DND-41 (cell line): Measurements from ENCODE around the gene CDH23.

Experiments
- ATAC-seq: fragments of 200-7000 bp; cut with Tn5 transposase; 3 replicates; pipeline ENCODE4 v1.9.1; 2021; ENCODE audit warnings: low read depth; ENCODE audit not compliant: insufficient read depth
- DNase-seq: peaks from one replicate; pipeline ENCODE4 v3.0.0-alpha.2; 2020
- H2AFZ ChIP-seq: 2 replicates; pipeline ENCODE4 v1.6.0; 2012; ENCODE audit warnings: low read depth, low read length
- H3K27ac ChIP-seq: 2 replicates; pipeline ENCODE4 v1.5.1; 2012; ENCODE audit warnings: low read length, inconsistent platforms
- H3K27me3 ChIP-seq: fragments of 200-600 bp; sonication (generic); 2 replicates; pipeline ENCODE4 v1.6.0; 2012; ENCODE audit warnings: low read length, mild to moderate bottlenecking, inconsistent platforms; ENCODE audit not compliant: insufficient read depth, poor library complexity
- H3K36me3 ChIP-seq: 2 replicates; pipeline ENCODE4 v1.5.1; 2012; ENCODE audit warnings: low read length, inconsistent platforms; ENCODE audit not compliant: insufficient read depth
- H3K4me1 ChIP-seq: 2 replicates; pipeline ENCODE4 v1.5.1; 2012; ENCODE audit warnings: mild to moderate bottlenecking, low read length; ENCODE audit not compliant: insufficient read depth
- H3K4me2 ChIP-seq: 2 replicates; pipeline ENCODE4 v1.6.0; 2012; ENCODE audit warnings: mild to moderate bottlenecking, moderate library complexity, low read length, inconsistent platforms; ENCODE audit not compliant: insufficient read depth
- H3K4me3 ChIP-seq, 2 experiments: fragments of 200-600 bp in 1 of 2; shearing (Covaris generic) in 1 of 2; 2 replicates each; pipeline ENCODE4 v1.5.1; 2012 to 2016; ENCODE audit warnings: inconsistent platforms in 2 of 2, low read length in 2 of 2, mild to moderate bottlenecking in 2 of 2, low read depth in 1 of 2, moderate library complexity in 1 of 2
- H3K79me2 ChIP-seq: 2 replicates; pipeline ENCODE4 v1.6.0; 2012; ENCODE audit warnings: low read length, inconsistent platforms; ENCODE audit not compliant: insufficient read depth
- H3K9ac ChIP-seq: 2 replicates; pipeline ENCODE4 v1.6.0; 2012; ENCODE audit warnings: low read depth, mild to moderate bottlenecking, inconsistent platforms, low read length, moderate library complexity
- H3K9me3 ChIP-seq: 2 replicates; pipeline ENCODE4 v1.5.1; 2012; ENCODE audit warnings: low read length, moderate library complexity, mild to moderate bottlenecking, inconsistent platforms; ENCODE audit not compliant: insufficient read depth, severe bottlenecking
- H4K20me1 ChIP-seq: 2 replicates; pipeline ENCODE4 v1.6.0; 2012; ENCODE audit warnings: low read length; ENCODE audit not compliant: insufficient read depth
- EZH2 ChIP-seq: IDR thresholded peaks from 3 replicates; pipeline ENCODE4 v1.6.1; 2012; ENCODE audit warnings: borderline replicate concordance, low read depth, mild to moderate bottlenecking, moderate library complexity, low read length, inconsistent platforms; ENCODE audit not compliant: severe bottlenecking
- TF ChIP-seq, protein P1 (sequence below): IDR thresholded peaks from 2 replicates; pipeline ENCODE4 v1.5.1; 2012; ENCODE audit warnings: borderline replicate concordance, low read length, moderate library complexity, mild to moderate bottlenecking; ENCODE audit not compliant: poor library complexity, severe bottlenecking; ENCODE audit errors: extremely low read depth

The CDH23 gene

DNA sequence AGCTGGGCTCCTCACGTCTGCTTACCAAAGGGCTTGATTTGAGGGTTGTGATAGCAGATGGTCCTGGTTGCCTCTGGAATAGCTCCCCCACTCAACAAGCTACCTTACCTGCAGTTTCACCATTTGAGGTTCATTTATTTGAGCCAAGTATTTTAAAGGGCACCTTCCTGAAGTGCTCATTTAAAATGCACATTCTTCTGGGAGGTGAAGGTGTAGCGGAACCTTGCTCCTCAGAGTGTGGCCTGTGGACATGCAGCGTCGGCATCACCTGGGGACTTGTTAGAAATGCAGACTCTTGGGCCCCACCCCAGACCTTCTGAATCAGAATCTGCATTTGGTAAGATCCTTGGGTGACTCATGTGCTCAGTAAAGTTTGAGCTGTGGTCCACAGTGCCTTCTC is 2.3 kb downstream of the CDH23 start:
- no peak overlapping the region for H3K4me3 ChIP-seq
- DNase-seq (no peak), ATAC-seq (no peak)
- no peaks in the 10 kb centered on the region for H3K79me2 ChIP-seq
- no peak overlapping the region for H3K4me2 ChIP-seq
- H4K20me1 ChIP-seq: no peaks in the 10 kb centered on the region
- H3K36me3 ChIP-seq: no peaks in the 10 kb centered on the region
- no peak for TF ChIP-seq EZH2
- TF ChIP-seq, protein P1, sequence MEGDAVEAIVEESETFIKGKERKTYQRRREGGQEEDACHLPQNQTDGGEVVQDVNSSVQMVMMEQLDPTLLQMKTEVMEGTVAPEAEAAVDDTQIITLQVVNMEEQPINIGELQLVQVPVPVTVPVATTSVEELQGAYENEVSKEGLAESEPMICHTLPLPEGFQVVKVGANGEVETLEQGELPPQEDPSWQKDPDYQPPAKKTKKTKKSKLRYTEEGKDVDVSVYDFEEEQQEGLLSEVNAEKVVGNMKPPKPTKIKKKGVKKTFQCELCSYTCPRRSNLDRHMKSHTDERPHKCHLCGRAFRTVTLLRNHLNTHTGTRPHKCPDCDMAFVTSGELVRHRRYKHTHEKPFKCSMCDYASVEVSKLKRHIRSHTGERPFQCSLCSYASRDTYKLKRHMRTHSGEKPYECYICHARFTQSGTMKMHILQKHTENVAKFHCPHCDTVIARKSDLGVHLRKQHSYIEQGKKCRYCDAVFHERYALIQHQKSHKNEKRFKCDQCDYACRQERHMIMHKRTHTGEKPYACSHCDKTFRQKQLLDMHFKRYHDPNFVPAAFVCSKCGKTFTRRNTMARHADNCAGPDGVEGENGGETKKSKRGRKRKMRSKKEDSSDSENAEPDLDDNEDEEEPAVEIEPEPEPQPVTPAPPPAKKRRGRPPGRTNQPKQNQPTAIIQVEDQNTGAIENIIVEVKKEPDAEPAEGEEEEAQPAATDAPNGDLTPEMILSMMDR: no peak
- no peaks in the 10 kb centered on the region for H3K9me3 ChIP-seq
- H3K4me1 ChIP-seq: no peaks in the 10 kb centered on the region
- no peak overlapping the region for H2AFZ ChIP-seq
- H3K27me3 ChIP-seq: peaks cover 10% of the 10 kb centered on the region
- H3K27ac ChIP-seq: no peak overlapping the region
- no peak overlapping the region for H3K9ac ChIP-seq

DNA sequence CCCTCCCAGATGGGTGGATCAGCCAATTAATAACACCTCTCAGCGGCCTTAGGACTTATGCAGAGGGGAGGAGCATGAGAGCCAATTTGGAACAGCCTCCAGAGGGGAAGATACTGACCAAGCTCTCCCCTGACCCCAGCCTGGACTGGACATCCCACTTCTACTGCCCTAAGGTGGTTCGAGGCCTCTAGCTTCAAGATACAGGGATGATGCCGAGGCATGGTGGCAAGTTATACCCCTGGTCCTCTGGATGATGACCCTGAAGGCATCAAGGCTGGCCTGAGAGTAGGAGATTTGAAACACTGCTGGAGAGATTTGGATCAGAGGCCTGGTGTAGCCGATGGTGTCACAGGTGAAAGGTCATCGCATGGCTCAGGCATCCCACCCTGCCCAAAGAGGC is 3.2 kb downstream of the CDH23 start:
- no peak overlapping the region for H3K27ac ChIP-seq
- no peaks in the 10 kb centered on the region for H3K4me1 ChIP-seq
- H3K9ac ChIP-seq: no peak overlapping the region
- TF ChIP-seq, protein P1: no peak
- no peak for TF ChIP-seq EZH2
- H2AFZ ChIP-seq: no peak overlapping the region
- DNase-seq: no peak
- H3K9me3 ChIP-seq: no peaks in the 10 kb centered on the region
- H3K4me3 ChIP-seq: no peak overlapping the region
- no peak for ATAC-seq
- no peaks in the 10 kb centered on the region for H3K79me2 ChIP-seq
- no peaks in the 10 kb centered on the region for H4K20me1 ChIP-seq
- peaks cover 5% of the 10 kb centered on the region for H3K27me3 ChIP-seq
- H3K4me2 ChIP-seq: no peak overlapping the region
- no peaks in the 10 kb centered on the region for H3K36me3 ChIP-seq

DNA sequence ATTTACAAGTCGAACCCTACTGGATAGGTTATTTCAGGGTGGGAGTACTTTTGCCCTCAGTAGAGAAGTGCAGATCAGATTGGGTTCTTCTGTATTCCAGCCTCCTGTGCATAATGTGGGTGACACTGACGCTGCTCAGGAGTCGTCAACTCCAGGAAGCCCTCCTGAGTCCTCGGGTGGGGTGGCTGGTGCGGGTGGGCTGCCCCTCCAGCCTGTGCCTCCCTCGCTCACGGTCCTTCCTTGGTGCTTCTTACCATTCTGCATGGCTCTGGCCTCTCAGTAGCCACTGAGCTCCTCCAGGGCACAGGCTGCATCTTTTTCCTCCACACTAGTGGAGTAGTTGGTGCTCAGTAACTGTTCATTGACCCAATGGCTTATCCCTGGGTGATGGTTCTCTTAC is 4.3 kb downstream of the CDH23 start:
- H3K36me3 ChIP-seq: no peaks in the 10 kb centered on the region
- no peak overlapping the region for H3K9ac ChIP-seq
- no peak overlapping the region for H3K4me3 ChIP-seq
- H3K4me1 ChIP-seq: no peaks in the 10 kb centered on the region
- no peak overlapping the region for H2AFZ ChIP-seq
- no peaks in the 10 kb centered on the region for H3K79me2 ChIP-seq
- no peak for DNase-seq
- ATAC-seq: no peak
- H3K9me3 ChIP-seq: no peaks in the 10 kb centered on the region
- TF ChIP-seq, protein P1: no peak
- TF ChIP-seq EZH2: no peak
- H3K4me2 ChIP-seq: no peak overlapping the region
- H3K27ac ChIP-seq: no peak overlapping the region
- H3K27me3 ChIP-seq: peaks cover 4% of the 10 kb centered on the region
- no peaks in the 10 kb centered on the region for H4K20me1 ChIP-seq

DNA sequence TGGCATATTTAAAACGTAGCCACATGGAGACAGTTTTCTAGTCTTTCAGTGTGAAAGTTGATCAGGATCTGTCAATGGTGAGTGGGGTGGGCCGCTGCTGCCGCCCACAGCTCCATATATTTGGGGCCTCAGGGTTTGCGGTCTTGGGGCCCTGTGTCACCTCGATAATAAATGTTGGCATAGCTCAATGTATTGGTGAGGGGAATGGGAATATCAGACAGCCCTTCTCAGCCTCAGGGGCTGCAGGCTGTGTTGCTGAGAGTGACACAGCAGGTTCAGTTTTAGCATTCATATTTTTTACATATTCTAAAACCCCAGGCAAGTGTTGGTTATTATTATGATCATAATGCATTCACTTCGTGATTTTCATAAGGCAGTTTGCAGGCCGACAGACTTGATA is 5.3 kb downstream of the CDH23 start:
- H3K4me2 ChIP-seq: no peak overlapping the region

More for the DNA sequence above, 5.3 kb downstream of the CDH23 start:
- no peak overlapping the region for H3K9ac ChIP-seq
- H2AFZ ChIP-seq: no peak overlapping the region
- ATAC-seq (no peak), DNase-seq (no peak)
- peaks cover 2% of the 10 kb centered on the region for H3K27me3 ChIP-seq
- TF ChIP-seq, protein P1: no peak
- TF ChIP-seq EZH2: no peak
- no peaks in the 10 kb centered on the region for H3K9me3 ChIP-seq
- H3K4me3 ChIP-seq: no peak overlapping the region
- no peak overlapping the region for H3K27ac ChIP-seq
- no peaks in the 10 kb centered on the region for H3K36me3 ChIP-seq
- no peaks in the 10 kb centered on the region for H3K79me2 ChIP-seq
- no peaks in the 10 kb centered on the region for H4K20me1 ChIP-seq
- no peaks in the 10 kb centered on the region for H3K4me1 ChIP-seq
